Smooth muscle cell (in vitro differentiated cells): ENCODE data around the gene PPP2R3B. TPM values are rescaled to one million over a fixed set of nuclear protein-coding genes. Genes with fewer than 3 reads are reported as not detected.
"Not testable (repeated sequence)": the region's sequence is repeated elsewhere in the genome, so short reads cannot be mapped to it uniquely, and the experiment has no call there.

ENCODE experiments used
- DNase-seq: peaks from one replicate; lab custom pipeline; 2025; ENCODE audit not compliant: unreplicated experiment; lab: John Stamatoyannopoulos, UW
- H2AFZ ChIP-seq: fragments of 200-600 bp; sonication (generic); 2 replicates; pipeline ENCODE4 v1.6.0; 2016; ENCODE audit warnings: antibody characterized with exemption, low read depth, mild to moderate bottlenecking
- H3F3A ChIP-seq: fragments of 200-600 bp; sonication (generic); 2 replicates; pipeline ENCODE4 v1.6.0; 2017; ENCODE audit warnings: antibody characterized with exemption, low read depth
- H3K27ac ChIP-seq: fragments of 200-600 bp; sonication (generic); 2 replicates; pipeline ENCODE4 v1.5.1; 2016; ENCODE audit warnings: low read depth, mild to moderate bottlenecking
- H3K27me3 ChIP-seq: fragments of 200-600 bp; sonication (generic); 2 replicates; pipeline ENCODE4 v1.6.1; 2016; ENCODE audit warnings: low read depth, mild to moderate bottlenecking
- H3K36me3 ChIP-seq: fragments of 200-600 bp; sonication (generic); 2 replicates; pipeline ENCODE4 v1.5.1; 2016; ENCODE audit warnings: low read depth
- H3K4me1 ChIP-seq: fragments of 200-600 bp; sonication (generic); 2 replicates; pipeline ENCODE4 v1.5.1; 2016; ENCODE audit warnings: low read depth
- H3K4me2 ChIP-seq: fragments of 200-600 bp; sonication (generic); 2 replicates; pipeline ENCODE4 v1.6.0; 2016; ENCODE audit warnings: mild to moderate bottlenecking
- H3K4me3 ChIP-seq: fragments of 200-600 bp; sonication (generic); 2 replicates; pipeline ENCODE4 v1.5.1; 2016; ENCODE audit warnings: mild to moderate bottlenecking
- H3K79me2 ChIP-seq: fragments of 200-600 bp; sonication (generic); 2 replicates; pipeline ENCODE4 v1.6.0; 2016; ENCODE audit warnings: low read depth, mild to moderate bottlenecking
- H3K9ac ChIP-seq: fragments of 200-600 bp; sonication (generic); 2 replicates; pipeline ENCODE4 v1.6.0; 2016; ENCODE audit warnings: low read depth
- H3K9me3 ChIP-seq: fragments of 200-600 bp; sonication (generic); replicated peaks from 2 replicates; pipeline ENCODE4 v1.5.1; 2016; ENCODE audit warnings: low read depth
- H4K20me1 ChIP-seq: fragments of 200-600 bp; sonication (generic); 2 replicates; pipeline ENCODE4 v1.6.0; 2016; ENCODE audit warnings: low read depth
- WGBS: methylation state at CpG from one replicate; pipeline ENCODE4 v1.1.7; 2016; ENCODE audit warnings: low lambda C conversion rate; 5-methylcytosine and 5-hydroxymethylcytosine counted together
- polyA plus RNA-seq: library from polyadenylated mRNA; unstranded; fragments of >200 nt; fragmentation: Nextera tagmentation; extraction: Ambion mirVana; gene quantifications from 2 replicates; pipeline ENCODE4 v1.2.1, GENCODE V29; 2016
- total RNA-seq: library from RNA; depleted of rRNA; stranded (reverse); fragments of >200 nt; gene quantifications from 2 replicates; pipeline ENCODE4 v1.2.3, GENCODE V29; 2014
- TF ChIP-seq, protein P1 (sequence below): fragments of 200-600 bp; sonication (generic); IDR thresholded peaks from 2 replicates; pipeline ENCODE4 v1.5.1; 2017; ENCODE audit warnings: borderline replicate concordance, mild to moderate bottlenecking, antibody characterized with exemption; ENCODE audit not compliant: insufficient read depth, poor library complexity, severe bottlenecking

The PPP2R3B gene
- total and polyA plus RNA-seq, 2 experiments from 2014 or later: 15.2 to 25.1 TPM

DNA sequence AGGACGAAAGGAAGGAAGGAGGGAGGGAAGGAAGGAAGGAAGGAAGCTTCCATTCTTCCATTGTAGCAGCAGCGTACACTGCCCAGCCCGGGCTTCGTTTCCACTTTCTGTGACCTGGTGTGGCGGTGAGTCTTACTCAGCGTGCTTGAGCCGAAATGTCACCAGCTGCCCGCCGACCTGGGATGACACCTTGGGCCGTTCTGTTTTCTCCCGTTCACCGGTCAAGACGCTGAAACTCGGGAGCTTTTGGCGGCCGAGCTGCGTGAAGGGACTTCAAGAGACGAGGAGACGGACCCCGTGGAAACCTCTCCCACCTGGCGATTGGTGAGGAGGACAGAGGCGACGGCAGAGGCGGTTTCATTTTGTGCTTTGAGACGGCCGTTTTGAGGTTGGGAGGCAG, 47.1 kb upstream of the PPP2R3B start:
- no peaks in the 10 kb centered on the region for H3K9me3 ChIP-seq

DNA sequence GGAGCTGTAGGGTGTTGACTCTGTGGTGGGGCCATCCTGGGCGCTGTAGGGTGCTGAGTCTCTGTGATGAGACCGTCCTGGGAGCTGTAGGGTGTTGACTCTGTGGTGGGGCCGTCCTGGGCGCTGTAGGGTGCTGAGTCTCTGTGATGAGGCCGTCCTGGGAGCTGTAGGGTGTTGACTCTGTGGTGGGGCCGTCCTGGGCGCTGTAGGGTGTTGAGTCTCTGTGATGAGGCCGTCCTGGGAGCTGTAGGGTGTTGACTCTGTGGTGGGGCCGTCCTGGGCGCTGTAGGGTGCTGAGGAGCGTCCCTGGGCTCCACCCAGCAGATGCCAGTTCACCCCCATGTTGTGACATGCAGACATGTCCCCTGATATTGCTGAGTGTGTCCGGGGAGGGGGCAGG, 46.0 kb upstream of the PPP2R3B start:
- H3K27ac ChIP-seq, H3K4me2 ChIP-seq, H3K9ac ChIP-seq, H3F3A ChIP-seq, H3K4me1 ChIP-seq, H2AFZ ChIP-seq, H3K79me2 ChIP-seq, H4K20me1 ChIP-seq, DNase-seq, H3K36me3 ChIP-seq, H3K27me3 ChIP-seq, H3K4me3 ChIP-seq, H3K9me3 ChIP-seq: not testable (repeated sequence)
- 90% methylated on average over 10 of the region's 12 CpGs for WGBS

More for the DNA sequence above, 47.1 kb upstream of the PPP2R3B start:
- Histone ChIP-seq H3K27ac (no peak overlapping the region), H3F3A (no peaks in the 10 kb centered on the region), H2AFZ (no peak overlapping the region), H3K4me3 (no peak overlapping the region), H4K20me1 (no peaks in the 10 kb centered on the region), H3K4me1 (no peaks in the 10 kb centered on the region), H3K9ac (no peak overlapping the region), H3K36me3 (no peaks in the 10 kb centered on the region), H3K27me3 (no peaks in the 10 kb centered on the region), H3K79me2 (no peaks in the 10 kb centered on the region), H3K4me2 (no peak overlapping the region)
- TF ChIP-seq, protein P1, sequence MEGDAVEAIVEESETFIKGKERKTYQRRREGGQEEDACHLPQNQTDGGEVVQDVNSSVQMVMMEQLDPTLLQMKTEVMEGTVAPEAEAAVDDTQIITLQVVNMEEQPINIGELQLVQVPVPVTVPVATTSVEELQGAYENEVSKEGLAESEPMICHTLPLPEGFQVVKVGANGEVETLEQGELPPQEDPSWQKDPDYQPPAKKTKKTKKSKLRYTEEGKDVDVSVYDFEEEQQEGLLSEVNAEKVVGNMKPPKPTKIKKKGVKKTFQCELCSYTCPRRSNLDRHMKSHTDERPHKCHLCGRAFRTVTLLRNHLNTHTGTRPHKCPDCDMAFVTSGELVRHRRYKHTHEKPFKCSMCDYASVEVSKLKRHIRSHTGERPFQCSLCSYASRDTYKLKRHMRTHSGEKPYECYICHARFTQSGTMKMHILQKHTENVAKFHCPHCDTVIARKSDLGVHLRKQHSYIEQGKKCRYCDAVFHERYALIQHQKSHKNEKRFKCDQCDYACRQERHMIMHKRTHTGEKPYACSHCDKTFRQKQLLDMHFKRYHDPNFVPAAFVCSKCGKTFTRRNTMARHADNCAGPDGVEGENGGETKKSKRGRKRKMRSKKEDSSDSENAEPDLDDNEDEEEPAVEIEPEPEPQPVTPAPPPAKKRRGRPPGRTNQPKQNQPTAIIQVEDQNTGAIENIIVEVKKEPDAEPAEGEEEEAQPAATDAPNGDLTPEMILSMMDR: no peak
- no peak for DNase-seq
- WGBS: 87% methylated on average over 26 of the region's 26 CpGs

DNA sequence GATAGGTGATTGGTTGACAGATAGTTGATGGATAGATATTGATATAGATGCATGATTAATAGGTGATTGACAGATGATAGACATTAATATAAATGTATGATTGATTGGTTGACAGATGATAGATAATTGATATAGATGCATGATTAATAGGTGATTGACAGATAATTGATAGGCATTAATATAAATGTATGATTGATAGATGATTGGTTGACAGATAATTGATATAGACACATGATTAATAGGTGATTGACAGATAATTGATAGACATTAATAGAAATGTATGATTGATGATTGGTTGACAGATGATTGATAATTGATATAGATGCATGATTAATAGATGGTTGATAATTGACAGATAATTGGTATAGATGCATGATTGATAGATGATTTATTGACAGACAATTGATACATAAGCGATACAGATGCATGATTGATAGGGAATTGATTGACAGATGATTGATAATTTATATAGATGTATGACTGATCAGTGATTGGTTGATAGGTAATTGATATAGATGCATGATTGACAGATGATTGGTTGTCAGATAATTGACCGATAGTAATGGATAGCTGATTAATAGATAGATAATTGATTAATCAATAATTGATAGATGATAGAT, 44.9 kb upstream of the PPP2R3B start:
- Histone ChIP-seq H3K27me3 (no peaks in the 10 kb centered on the region), H3K4me1 (no peaks in the 10 kb centered on the region), H3K4me3 (no peak overlapping the region), H3K9me3 (no peaks in the 10 kb centered on the region), H3K4me2 (no peak overlapping the region), H3K27ac (no peak overlapping the region), H3F3A (no peaks in the 10 kb centered on the region), H3K9ac (no peak overlapping the region), H2AFZ (no peak overlapping the region), H4K20me1 (no peaks in the 10 kb centered on the region), H3K36me3 (no peaks in the 10 kb centered on the region), H3K79me2 (no peaks in the 10 kb centered on the region)
- no peak for DNase-seq
- TF ChIP-seq, protein P1: no peak
- 83% methylated on average over 2 of the region's 2 CpGs for WGBS

DNA sequence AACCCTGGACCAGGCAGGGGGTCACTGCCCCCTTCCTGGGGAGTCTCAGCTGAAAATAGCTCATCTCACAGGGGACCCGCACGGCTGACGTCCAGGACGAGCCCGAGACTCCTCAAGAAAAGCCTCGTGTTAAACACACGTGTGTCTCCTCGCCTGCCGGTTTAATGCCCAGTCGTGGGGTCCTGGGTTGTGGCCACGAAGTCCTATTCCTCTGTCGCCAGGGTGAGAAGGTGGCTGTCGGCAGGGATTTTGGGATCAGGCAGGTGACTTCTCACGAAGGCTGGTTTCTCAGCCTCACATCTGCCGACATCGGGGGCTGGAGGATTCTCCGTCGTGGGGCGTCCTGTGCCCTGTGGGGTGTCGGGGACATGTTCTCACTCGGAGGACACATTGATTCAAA, 44.3 kb upstream of the PPP2R3B start:
- Histone ChIP-seq H3K4me3 (no peak overlapping the region), H3F3A (no peaks in the 10 kb centered on the region), H3K79me2 (no peaks in the 10 kb centered on the region), H3K27ac (no peak overlapping the region), H3K4me2 (no peak overlapping the region), H3K27me3 (no peaks in the 10 kb centered on the region), H3K9me3 (no peaks in the 10 kb centered on the region), H3K9ac (no peak overlapping the region), H3K36me3 (no peaks in the 10 kb centered on the region), H2AFZ (no peak overlapping the region), H3K4me1 (no peaks in the 10 kb centered on the region), H4K20me1 (no peaks in the 10 kb centered on the region)
- WGBS: 92% methylated on average over 21 of the region's 21 CpGs
- no peak for DNase-seq
- TF ChIP-seq, protein P1: no peak
